Activated CD4-positive, alpha-beta T cell treated with anti-CD3 and anti-CD28 coated beads for 4 hours (primary cell): ENCODE measurements around the gene ENTPD3.
"Not testable (repeated sequence)": the region's sequence is repeated elsewhere in the genome, so short reads cannot be mapped to it uniquely, and the experiment has no call there.

Experiments
- DNase-seq, 2 donors: peaks; one replicate each; pipeline ENCODE4 v3.0.0-alpha.2; 2020

ENTPD3 gene

DNA sequence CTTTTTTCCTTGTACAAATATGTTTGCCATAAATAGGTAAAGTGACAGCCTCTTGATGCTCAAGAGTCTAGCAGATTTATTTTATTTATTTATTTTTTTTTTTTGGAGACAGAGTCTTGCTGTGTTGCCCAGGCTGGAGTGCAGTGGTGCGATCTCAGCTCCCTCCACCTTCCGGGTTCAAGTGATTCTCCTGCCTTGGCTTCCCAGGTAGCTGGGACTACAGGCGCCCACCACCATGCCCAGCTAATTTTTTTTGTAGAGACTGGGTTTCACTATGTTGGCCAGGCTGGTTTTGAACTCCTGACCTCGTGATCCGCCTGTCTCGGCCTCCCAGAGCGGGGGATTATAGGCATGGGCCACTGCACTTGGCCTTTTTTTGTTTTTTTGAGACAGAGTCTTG is 75.9 kb downstream of the ENTPD3 start:
- DNase-seq, result not testable (repeated sequence)

DNA sequence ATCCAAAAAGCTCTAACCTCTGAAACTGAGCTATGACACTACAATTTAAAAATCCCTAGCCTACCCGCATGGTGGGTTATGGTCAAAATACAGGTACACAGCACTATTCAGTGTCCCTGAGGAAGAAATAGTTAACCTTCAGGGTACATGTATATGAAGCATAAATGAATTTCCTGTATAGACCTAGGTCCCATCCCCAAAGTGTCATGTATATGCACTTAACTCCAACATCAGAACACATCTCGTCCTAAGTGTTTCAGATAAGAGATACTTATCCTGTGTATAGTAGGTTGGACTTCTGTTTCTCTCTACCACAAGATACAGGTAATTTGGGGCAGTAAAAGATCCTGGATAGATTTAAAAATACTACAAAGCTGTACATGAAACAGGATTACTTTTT is 76.6 kb downstream of the ENTPD3 start:
- no peak for DNase-seq

DNA sequence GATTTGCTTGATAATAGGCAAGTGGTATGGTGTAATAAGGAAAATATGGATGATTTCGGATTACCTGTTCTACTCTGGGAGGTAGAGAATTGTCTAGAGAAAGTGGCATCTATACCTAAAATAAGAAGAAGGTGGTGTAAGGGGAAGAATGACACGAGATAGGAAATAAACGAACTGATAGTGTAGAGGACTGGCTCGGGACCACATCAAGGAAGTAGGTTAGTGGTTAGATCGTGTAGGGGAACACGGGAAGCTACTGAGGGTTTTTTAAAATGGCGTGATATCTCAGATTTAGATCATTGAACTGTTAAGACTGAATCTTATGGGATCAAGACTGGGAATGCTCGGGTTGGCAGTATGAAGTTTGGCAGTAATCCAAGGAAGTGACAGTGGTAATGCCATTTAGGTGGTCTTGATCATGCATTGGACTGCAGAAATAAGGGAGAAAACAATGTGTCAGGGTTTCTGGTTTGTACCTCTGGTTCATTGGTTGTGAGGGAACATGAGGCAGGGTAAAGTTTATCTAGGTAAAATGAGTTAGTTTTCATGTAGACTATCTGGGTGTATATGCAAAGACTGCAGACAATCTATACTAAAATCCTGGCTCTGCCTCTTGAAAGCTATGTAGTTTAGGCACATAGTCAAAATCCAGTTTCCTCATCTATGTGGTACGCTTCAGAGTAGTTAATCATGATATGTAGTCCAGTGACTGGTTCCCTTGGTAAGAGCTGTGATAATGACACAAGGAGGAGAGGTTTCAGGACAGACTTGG is 77.5 kb downstream of the ENTPD3 start:
- DNase-seq, result peak in 1 of 2 donors; percentile 17

DNA sequence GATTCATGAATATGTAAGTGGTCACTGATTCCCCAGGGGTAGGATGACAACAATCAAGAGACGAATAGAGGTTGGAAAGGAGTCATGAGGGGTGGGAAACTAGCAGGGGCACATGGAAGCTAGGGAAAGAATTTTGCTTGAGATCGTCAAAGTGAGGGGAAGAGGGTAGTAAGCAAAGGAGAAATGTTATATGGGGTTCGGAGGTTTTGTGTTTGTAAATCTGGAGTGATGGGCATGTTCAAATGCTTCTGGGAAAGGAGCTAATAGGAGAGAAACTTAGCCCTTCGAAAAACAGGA is 78.1 kb downstream of the ENTPD3 start:
- DNase-seq, result no peak

DNA sequence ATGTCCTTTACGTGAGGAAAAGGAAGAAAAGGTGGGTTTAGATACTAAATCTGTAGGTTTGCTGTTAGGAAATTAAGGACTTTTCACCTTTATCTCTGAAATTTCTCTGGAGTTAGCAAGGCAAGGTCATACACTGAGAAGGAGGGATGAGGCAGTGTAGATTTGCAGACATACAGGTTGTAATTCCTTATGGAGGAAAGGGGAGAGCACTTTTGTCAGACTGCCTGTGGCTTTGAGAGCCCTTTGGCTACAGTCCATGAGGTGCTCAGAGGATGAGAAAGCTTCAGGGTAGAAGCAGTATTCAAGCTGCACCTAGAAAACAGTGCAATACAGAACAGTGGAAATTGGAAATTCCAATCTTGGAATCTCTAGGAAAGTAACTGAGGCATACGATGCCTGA is 78.5 kb downstream of the ENTPD3 start:
- DNase-seq, result no peak

DNA sequence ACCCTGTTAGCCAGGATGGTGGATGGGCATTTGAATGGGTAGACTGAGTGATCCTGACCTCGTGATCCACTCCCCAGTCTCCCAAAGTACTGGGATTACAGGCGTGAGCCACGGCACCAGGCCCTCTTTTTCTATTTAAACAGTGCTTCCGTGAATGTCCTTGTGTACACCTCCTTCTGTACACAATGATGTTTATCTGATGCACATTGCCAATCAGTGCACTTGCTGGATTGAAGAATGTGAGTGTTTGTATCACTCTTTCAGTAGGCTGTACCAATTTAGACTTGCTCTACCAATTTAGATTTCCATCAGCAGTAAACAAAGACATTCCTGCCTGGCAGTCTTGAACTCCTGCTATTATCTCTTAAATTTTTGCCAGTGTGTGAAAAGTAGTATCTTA is 81.0 kb downstream of the ENTPD3 start:
- no peak for DNase-seq

DNA sequence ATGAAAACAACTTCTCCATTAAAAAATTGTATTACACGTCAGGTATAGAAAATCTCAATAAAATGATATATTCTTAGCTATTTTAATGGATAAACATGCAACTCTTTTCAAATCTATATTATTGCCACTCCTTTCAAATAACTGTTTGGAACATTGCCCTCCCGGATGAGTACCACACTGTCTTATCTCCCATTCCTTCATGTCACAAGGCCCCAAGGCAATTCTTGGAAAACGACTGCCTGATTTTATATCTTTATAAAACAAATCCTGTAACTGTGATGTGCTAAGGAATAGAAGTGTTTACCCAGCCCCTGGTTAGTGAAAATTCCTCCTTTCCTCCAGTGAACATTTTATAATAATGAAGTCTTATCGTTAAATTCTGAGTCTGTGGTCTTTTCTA is 83.7 kb downstream of the ENTPD3 start:
- DNase-seq, result no peak

DNA sequence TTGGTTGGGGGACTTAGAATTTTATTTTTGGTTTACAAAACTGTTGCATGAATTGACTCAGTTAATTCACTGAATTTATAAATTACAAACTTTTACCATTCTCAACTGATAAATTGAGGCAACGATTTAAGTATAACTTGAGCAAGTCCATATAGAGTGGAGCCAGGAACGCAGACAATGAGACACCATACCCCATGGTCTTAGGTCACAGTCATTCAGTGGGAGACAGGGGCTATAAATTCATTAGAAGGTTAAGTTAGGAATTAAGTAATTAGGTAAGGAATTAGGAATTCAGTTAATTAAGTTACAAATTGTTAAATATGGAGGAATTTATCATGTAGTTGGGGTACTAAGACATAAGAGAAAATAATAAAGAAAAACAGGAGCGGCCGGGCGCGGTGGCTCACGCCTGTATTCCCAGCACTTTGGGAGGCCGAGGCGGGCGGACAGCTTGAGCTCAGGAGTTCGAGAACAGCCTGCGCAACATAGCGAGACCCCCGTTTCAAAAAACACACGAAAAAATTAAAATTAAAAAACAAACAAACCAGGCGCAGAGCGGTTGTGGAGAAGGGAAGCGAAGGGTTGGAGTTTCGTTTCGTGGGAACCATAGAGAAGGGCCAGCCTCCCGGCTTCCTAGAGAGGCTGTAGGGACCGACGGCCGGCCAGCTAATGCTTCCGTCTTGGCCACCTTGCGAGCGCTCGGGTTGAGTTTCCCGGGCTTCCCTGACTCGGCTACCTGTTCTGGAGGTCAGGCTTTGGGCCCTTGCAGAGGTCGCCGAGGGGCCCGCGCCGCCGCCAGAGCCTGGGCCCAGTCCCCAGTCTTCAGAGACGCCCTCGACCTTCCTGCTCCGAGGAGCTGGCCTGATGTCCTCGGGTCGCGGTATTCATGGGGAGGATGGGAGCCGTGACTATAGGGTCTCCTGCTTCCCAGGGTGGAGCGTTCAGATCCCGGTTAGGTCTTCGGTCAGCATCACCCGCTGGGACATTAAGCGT is 89.8 kb downstream of the ENTPD3 start, which contains the start of gene ZNF619:
ZNF619 (plus strand) TSS at position 645 of the 993 bp plus-strand sequence. CDS start 858 bp downstream, outside the sequence.
- peak; percentile 41 to 48 for DNase-seq

DNA sequence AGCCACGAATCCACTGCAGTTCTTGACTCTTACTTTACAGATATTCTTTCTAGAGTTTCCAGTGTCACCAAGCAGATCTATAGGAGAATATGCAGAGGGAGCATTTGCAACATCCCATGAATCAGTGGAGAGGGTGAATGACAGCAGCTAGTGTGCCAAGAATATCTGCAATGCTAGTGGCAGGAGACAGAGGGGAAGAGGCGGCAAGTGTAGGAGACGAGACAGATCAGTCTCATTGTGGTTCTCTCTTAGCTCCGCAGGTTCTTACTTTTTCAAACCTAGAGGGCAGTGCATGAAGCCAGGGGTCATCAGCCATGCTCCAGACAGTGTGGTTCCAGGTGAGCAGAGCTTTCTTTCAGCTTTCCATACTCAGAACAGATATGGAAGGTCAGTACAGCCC is 90.7 kb downstream of the ENTPD3 start:
- no peak for DNase-seq
